Breast epithelium (tissue), 3 donors: Measurements from ENCODE around the gene LMO2.

ENCODE experiments used
- CTCF ChIP-seq, 3 donors: fragments of 450-650 bp; IDR thresholded peaks; one replicate each; pipeline ENCODE4 v1.5.1; 2016 to 2017; ENCODE audit warnings: antibody characterized with exemption in 3 of 3, mild to moderate bottlenecking in 3 of 3, moderate library complexity in 3 of 3
- POLR2A ChIP-seq: fragments of 450-650 bp; IDR thresholded peaks from one replicate; pipeline ENCODE4 v1.6.1; 2016; ENCODE audit warnings: antibody characterized with exemption, mild to moderate bottlenecking, moderate library complexity

- TF ChIP-seq CTCF (IDR thresholded peaks at IDR 0.05) (no peak), POLR2A (no peak)
These were observed 7.8 kb downstream of the LMO2 start for GRCh38 chr11:33884035-33884434.
